Measurements from ENCODE around the gene VASN. TPM values are rescaled to one million over a fixed set of nuclear protein-coding genes. Genes with fewer than 3 reads are reported as not detected.

The VASN gene
- total RNA-seq, 5 donors from 2014 or later (not counting 1 experiment from before 2014, with no cell fraction given) = 0.38 to 0.89 (median 0.56) TPM

Other genes starting within 250 kb of the VASN start
- under 1 TPM in 1 of 5 donors, not detected in 4; 0.06 TPM for gene SRL, start 129.8 kb upstream of the VASN start, total RNA-seq
- gene TFAP4, start 98.8 kb upstream of the VASN start, total RNA-seq = 10 to 100 TPM; 15.1 to 35.2 (median 34.6) TPM
- under 1 TPM in 3 of 5 donors, not detected in 2; 0.18 to 0.20 (median 0.19) TPM for gene GLIS2, start 55.8 kb upstream of the VASN start, total RNA-seq
- 10 to 100 TPM; 41.2 to 53.7 (median 47.4) TPM for gene PAM16, start 20.5 kb upstream of the VASN start, total RNA-seq
- gene CORO7, start 44.7 kb downstream of the VASN start, total RNA-seq = 100 to 1,000 TPM; 213 to 675 (median 230) TPM
- 10 to 100 TPM; 37.7 to 73.8 (median 65.7) TPM for gene DNAJA3, start 54.0 kb downstream of the VASN start, total RNA-seq
- gene NMRAL1, start 102.8 kb downstream of the VASN start, total RNA-seq = 10 to 100 TPM; 50.1 to 79.1 (median 62.1) TPM
- 10 to 100 TPM; 49.1 to 74.4 (median 70.5) TPM for gene HMOX2, start 104.5 kb downstream of the VASN start, total RNA-seq
- gene CDIP1, start 166.9 kb downstream of the VASN start, total RNA-seq = 10 to 100 TPM; 28.6 to 31.3 (median 29.7) TPM
- gene C16orf96, start 184.5 kb downstream of the VASN start, total RNA-seq = under 1 TPM; 0.30 to 0.66 (median 0.50) TPM
- 10 to 100 TPM; 26.0 to 53.1 (median 47.6) TPM for gene UBALD1, start 243.0 kb downstream of the VASN start, total RNA-seq